Measurements from ENCODE around the gene LTV1. TPM values are rescaled to one million over a fixed set of nuclear protein-coding genes. Genes with fewer than 3 reads are reported as not detected.
"Not testable (repeated sequence)": the region's sequence is repeated elsewhere in the genome, so short reads cannot be mapped to it uniquely, and the experiment has no call there.

The LTV1 gene
- total RNA-seq, 1 donor from 2014 or later: 63.8 TPM

DNA sequence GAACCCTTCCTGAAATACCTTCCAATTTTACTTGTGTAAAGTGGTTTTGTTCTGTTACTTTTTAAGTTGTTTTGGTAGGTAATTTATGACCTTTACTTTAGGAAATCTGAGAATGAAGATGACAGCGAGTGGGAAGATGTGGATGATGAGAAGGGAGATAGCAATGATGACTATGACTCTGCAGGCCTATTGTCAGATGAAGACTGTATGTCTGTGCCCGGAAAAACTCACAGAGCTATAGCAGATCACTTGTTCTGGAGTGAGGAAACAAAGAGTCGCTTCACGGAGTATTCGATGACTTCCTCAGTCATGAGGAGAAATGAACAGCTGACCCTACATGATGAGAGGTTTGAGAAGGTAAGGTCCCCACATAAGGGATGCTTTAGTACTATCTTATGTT lies 14.5 kb downstream of the LTV1 start:
- DNase-seq: no peak
- intact Hi-C loops (cut with micrococcal nuclease): no loop called here
- no peak overlapping the region for H3K4me3 Mint-ChIP-seq
- no peaks in the 10 kb centered on the region for H3K27me3 Mint-ChIP-seq
- H3K9me3 Mint-ChIP-seq: peaks cover 8% of the 10 kb centered on the region
- peak overlapping the region; percentile 64 for H3K27ac Mint-ChIP-seq
- H3K4me1 Mint-ChIP-seq: peaks cover 18% of the 10 kb centered on the region
- H3K36me3 Mint-ChIP-seq (ENCODE audit: low read depth): peaks cover 86% of the 10 kb centered on the region

GRCh38 chr6:143859891-143860660 lies 16.9 kb downstream of the LTV1 start:
- peaks cover 5% of the 10 kb centered on the region for H3K9me3 Mint-ChIP-seq
- intact Hi-C loops (cut with micrococcal nuclease): no loop called here

GRCh38 chr6:143863771-143864170 lies 20.6 kb downstream of the LTV1 start:
- Mint-ChIP-seq H3K9me3 (peaks cover 5% of the 10 kb centered on the region), H3K4me1 (no peaks in the 10 kb centered on the region), H3K36me3 (ENCODE audit: low read depth) (peaks cover 53% of the 10 kb centered on the region), H3K27ac (no peak overlapping the region), H3K27me3 (no peaks in the 10 kb centered on the region), H3K4me3 (no peak overlapping the region)
- intact Hi-C loops (cut with micrococcal nuclease): no loop called here
- DNase-seq: no peak

More at GRCh38 chr6:143859891-143860660, 16.9 kb downstream of the LTV1 start:
- H3K27ac Mint-ChIP-seq: no peak overlapping the region
- DNase-seq: no peak
- H3K36me3 Mint-ChIP-seq (ENCODE audit: low read depth): peaks cover 76% of the 10 kb centered on the region
- no peak overlapping the region for H3K4me3 Mint-ChIP-seq
- no peaks in the 10 kb centered on the region for H3K27me3 Mint-ChIP-seq
- peaks cover 10% of the 10 kb centered on the region for H3K4me1 Mint-ChIP-seq

DNA sequence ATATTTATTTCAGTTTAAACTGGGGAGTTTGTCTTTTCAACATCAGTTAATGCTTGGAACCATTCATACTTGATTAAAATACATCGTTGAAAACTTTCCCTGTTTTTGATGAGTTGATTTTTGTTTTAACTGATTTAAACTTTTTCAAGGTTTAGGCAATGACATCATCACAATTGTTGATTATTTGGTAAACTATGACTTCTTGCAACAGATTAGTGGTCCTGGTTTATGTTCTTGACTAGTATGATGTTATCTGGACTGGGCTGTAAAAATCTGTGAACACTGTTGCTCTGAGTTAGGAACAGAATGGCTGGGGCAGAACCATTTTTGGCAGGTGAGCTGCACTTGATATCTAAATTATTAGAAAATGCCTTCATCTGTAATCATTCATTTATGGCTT lies 21.1 kb downstream of the LTV1 start, which contains the start of gene ZC2HC1B:
Gene ZC2HC1B, plus strand, starts transcription at position 241 of the 400 bp plus-strand sequence. Its CDS starts 66 bp downstream, at position 307.
- Mint-ChIP-seq H3K27me3 (no peaks in the 10 kb centered on the region), H3K4me3 (no peak within 1 kb of the TSS), H3K9me3 (peaks cover 6% of the 10 kb centered on the region), H3K4me1 (no peaks in the 10 kb centered on the region), H3K36me3 (ENCODE audit: low read depth) (peaks cover 48% of the 10 kb centered on the region), H3K27ac (no peak within 1 kb of the TSS)
- no peak for DNase-seq
- intact Hi-C loops (cut with micrococcal nuclease): no loop called here

GRCh38 chr6:143867236-143867635 lies 24.1 kb downstream of the LTV1 start:
- no peak for DNase-seq
- H3K9me3 Mint-ChIP-seq: peaks cover 6% of the 10 kb centered on the region
- no peak overlapping the region for H3K27ac Mint-ChIP-seq
- H3K4me1 Mint-ChIP-seq: peaks cover 3% of the 10 kb centered on the region
- intact Hi-C loops (cut with micrococcal nuclease): no loop called here
- H3K27me3 Mint-ChIP-seq: no peaks in the 10 kb centered on the region
- H3K36me3 Mint-ChIP-seq (ENCODE audit: low read depth): peaks cover 27% of the 10 kb centered on the region
- H3K4me3 Mint-ChIP-seq: no peak overlapping the region

DNA sequence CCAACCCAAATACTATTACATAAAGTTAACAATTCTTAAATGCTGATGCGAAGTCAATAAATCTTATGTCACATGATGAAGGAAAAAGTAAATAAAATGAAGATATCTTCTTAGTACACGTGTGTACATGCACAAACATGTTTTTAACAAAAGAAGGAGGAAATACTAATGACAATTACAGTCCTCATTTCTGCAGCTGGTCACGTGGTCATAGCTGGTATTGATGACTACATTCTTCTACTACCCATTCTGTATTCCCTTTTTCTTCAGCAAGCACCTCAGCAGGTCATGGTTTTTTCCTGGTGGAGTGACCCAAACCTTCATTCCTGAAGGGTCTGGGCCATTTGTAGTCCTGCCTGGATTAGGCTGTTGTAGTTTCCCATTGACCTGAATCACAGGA lies 25.7 kb downstream of the LTV1 start:
- intact Hi-C loops (cut with micrococcal nuclease); H3K4me3 Mint-ChIP-seq; H3K27ac Mint-ChIP-seq; DNase-seq; H3K4me1 Mint-ChIP-seq; H3K27me3 Mint-ChIP-seq: not testable (repeated sequence)
- peaks cover 21% of the 10 kb centered on the region for H3K36me3 Mint-ChIP-seq (ENCODE audit: low read depth)
- H3K9me3 Mint-ChIP-seq: peaks cover 10% of the 10 kb centered on the region

DNA sequence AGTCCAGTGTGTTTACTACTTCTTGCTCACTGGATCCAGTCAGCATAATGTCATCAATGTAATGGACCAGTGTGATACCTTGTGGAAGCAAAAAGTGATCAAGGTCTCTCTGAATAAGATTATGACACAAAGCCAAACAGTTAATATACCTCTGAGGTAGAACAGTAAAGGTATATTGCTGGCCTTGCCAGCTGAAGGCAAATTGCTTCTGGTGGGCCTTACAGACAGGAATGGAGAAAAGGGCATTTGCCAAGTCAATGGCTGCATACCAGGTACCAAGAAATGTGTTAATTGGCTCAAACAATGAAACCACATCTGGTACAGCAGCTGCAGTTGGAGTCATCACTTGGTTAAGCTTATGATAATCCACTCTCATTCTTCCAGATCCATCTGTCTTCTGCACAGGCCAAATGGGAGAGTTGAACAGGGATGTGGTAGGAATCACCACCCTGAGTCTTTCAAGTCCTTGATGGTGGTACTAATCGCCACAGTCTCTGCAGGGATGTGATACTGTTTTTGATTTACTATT lies 28.1 kb downstream of the LTV1 start:
- intact Hi-C loops (cut with micrococcal nuclease); H3K36me3 Mint-ChIP-seq (ENCODE audit: low read depth); DNase-seq; H3K27ac Mint-ChIP-seq; H3K4me1 Mint-ChIP-seq; H3K4me3 Mint-ChIP-seq; H3K27me3 Mint-ChIP-seq: not testable (repeated sequence)
- H3K9me3 Mint-ChIP-seq: peaks cover 19% of the 10 kb centered on the region

DNA sequence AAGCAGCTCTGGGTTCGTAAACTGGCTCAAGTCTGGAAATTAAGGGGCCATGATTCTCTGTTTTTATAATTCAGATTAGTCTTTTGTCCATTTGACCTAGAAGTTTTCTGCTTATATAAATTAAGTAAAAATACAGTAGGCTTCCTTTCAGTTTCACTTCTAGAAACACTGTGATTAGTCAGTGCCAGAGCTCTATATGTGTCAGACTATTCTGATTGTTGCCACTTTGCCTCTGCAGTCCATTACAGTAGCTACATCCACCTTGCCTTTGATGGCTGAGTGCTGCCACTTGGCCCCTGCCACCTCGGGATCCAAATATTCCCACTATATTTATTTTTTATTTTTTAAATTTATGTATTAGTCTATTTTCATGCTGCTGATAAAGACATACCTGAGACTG lies 29.1 kb downstream of the LTV1 start:
- Mint-ChIP-seq H3K4me3 (no peak overlapping the region), H3K9me3 (peaks cover 19% of the 10 kb centered on the region)

GRCh38 chr6:143873600-143873999 lies 30.5 kb downstream of the LTV1 start:
- H3K4me1 Mint-ChIP-seq: peaks cover 10% of the 10 kb centered on the region
- H3K9me3 Mint-ChIP-seq: peaks cover 19% of the 10 kb centered on the region
- H3K4me3 Mint-ChIP-seq; DNase-seq; intact Hi-C loops (cut with micrococcal nuclease); H3K36me3 Mint-ChIP-seq (ENCODE audit: low read depth); H3K27me3 Mint-ChIP-seq; H3K27ac Mint-ChIP-seq: not testable (repeated sequence)

More for the DNA sequence above, 29.1 kb downstream of the LTV1 start:
- intact Hi-C loops (cut with micrococcal nuclease): no loop called here
- no peak overlapping the region for H3K27ac Mint-ChIP-seq
- DNase-seq: peak; percentile 62
- H3K27me3 Mint-ChIP-seq: no peaks in the 10 kb centered on the region
- peaks cover 8% of the 10 kb centered on the region for H3K4me1 Mint-ChIP-seq
- peaks cover 7% of the 10 kb centered on the region for H3K36me3 Mint-ChIP-seq (ENCODE audit: low read depth)

DNA sequence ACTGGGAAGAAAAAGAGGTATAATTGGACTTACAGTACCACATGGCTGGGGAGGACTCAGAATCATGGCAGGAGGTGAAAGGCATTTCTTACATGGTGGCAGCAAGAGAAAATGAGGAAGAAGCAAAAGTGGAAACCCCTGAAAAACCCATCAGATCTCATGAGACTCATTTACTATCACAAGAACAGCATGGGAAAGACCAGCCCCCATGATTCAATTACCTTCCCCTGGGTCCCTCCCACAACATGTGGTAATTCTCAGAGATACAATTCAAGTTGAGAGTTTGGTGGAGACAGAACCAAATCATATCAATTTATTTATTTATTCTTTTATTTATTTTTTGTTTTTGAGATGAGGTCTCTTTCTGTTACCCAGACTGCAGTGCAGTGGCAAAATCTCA lies 31.4 kb downstream of the LTV1 start:
- Mint-ChIP-seq H3K4me1 (peaks cover 10% of the 10 kb centered on the region), H3K9me3 (peaks cover 16% of the 10 kb centered on the region)
- H3K4me3 Mint-ChIP-seq; intact Hi-C loops (cut with micrococcal nuclease); H3K27ac Mint-ChIP-seq; H3K36me3 Mint-ChIP-seq (ENCODE audit: low read depth); H3K27me3 Mint-ChIP-seq; DNase-seq: not testable (repeated sequence)

- Mint-ChIP-seq H3K36me3 (ENCODE audit: low read depth) (peaks cover 5% of the 10 kb centered on the region), H3K27ac (no peak overlapping the region), H3K4me3 (no peak overlapping the region), H3K4me1 (peaks cover 5% of the 10 kb centered on the region), H3K9me3 (peaks cover 13% of the 10 kb centered on the region), H3K27me3 (peaks cover 1% of the 10 kb centered on the region)
- DNase-seq: no peak
- intact Hi-C loops (cut with micrococcal nuclease): no loop called here
These were observed 34.6 kb downstream of the LTV1 start for GRCh38 chr6:143877584-143878271.

DNA sequence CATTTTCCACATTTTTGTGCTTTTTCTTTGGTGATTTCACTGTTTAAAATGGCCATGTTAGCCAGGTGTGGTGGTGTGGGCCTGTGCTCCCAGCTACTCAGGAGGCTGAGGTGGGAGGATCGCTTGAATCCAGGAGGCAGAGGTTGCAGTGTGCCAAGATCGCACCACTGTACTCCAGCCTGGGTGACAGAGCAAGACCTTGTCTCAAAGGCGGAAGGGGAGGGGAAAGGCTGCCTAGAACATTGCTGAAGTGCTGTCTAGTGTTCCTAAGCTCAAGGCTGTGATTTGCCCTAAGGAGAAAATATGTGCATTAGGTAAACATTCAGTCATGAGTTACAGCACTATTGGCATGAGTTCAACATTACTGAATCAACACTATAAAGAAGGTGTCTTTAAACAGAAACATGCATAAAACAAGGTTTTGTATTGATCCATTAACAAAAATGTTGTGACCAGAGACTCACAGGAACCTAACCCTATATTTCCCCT lies 35.2 kb downstream of the LTV1 start:
- H3K36me3 Mint-ChIP-seq (ENCODE audit: low read depth): peaks cover 5% of the 10 kb centered on the region
- no peak overlapping the region for H3K4me3 Mint-ChIP-seq
- H3K9me3 Mint-ChIP-seq: peaks cover 12% of the 10 kb centered on the region
- DNase-seq: no peak
- peaks cover 1% of the 10 kb centered on the region for H3K27me3 Mint-ChIP-seq
- intact Hi-C loops (cut with micrococcal nuclease): no loop called here
- peak overlapping the region; percentile 31 for H3K27ac Mint-ChIP-seq
- peaks cover 2% of the 10 kb centered on the region for H3K4me1 Mint-ChIP-seq

GRCh38 chr6:143880412-143880811 lies 37.3 kb downstream of the LTV1 start:
- Mint-ChIP-seq H3K9me3 (peaks cover 5% of the 10 kb centered on the region), H3K27me3 (peaks cover 3% of the 10 kb centered on the region), H3K4me3 (no peak overlapping the region), H3K4me1 (peaks cover 2% of the 10 kb centered on the region), H3K36me3 (ENCODE audit: low read depth) (no peaks in the 10 kb centered on the region), H3K27ac (no peak overlapping the region)
- no peak for DNase-seq
- intact Hi-C loops (cut with micrococcal nuclease): no loop called here

GRCh38 chr6:143882401-143882930 lies 39.3 kb downstream of the LTV1 start:
- Mint-ChIP-seq H3K4me3 (no peak overlapping the region), H3K4me1 (peaks cover 2% of the 10 kb centered on the region), H3K36me3 (ENCODE audit: low read depth) (no peaks in the 10 kb centered on the region), H3K27ac (no peak overlapping the region), H3K27me3 (peaks cover 3% of the 10 kb centered on the region), H3K9me3 (peaks cover 3% of the 10 kb centered on the region)
- no peak for DNase-seq
- intact Hi-C loops (cut with micrococcal nuclease): no loop called here

Data from activated CD4-positive, alpha-beta T cell treated with anti-CD3 and anti-CD28 coated beads, Interleukin-2, amount 10 ng/mL, durations not matched to agents 24 days and 14 days (primary cell).